Mucosa of rectum (tissue), 2 donors: ENCODE measurements around the gene MPZL2.
"Not testable (repeated sequence)": the region's sequence is repeated elsewhere in the genome, so short reads cannot be mapped to it uniquely, and the experiment has no call there.

Source experiments
- H3K27ac ChIP-seq, 2 donors: one replicate each; pipeline ENCODE4 v1.7.0; 2013; ENCODE audit warnings: inconsistent platforms in 2 of 2, low read depth in 2 of 2, low read length in 2 of 2
- H3K27me3 ChIP-seq, 2 donors: one replicate each; pipeline ENCODE4 v1.7.0; 2013; ENCODE audit warnings: low read length in 2 of 2; ENCODE audit not compliant: control insufficient read depth in 2 of 2, insufficient read depth in 2 of 2
- H3K36me3 ChIP-seq, 2 donors: one replicate each; pipeline ENCODE4 v1.7.0; 2013; ENCODE audit warnings: low read length in 2 of 2; ENCODE audit not compliant: control insufficient read depth in 2 of 2, insufficient read depth in 2 of 2
- H3K4me1 ChIP-seq, 2 donors: one replicate each; pipeline ENCODE4 v1.7.0; 2013; ENCODE audit warnings: low read length in 2 of 2, mild to moderate bottlenecking in 1 of 2; ENCODE audit not compliant: control insufficient read depth in 2 of 2, insufficient read depth in 2 of 2
- H3K4me3 ChIP-seq, 2 donors: one replicate each; pipeline ENCODE4 v1.7.0; 2013; ENCODE audit warnings: low read length in 2 of 2
- H3K9ac ChIP-seq, 2 donors: one replicate each; pipeline ENCODE4 v1.7.0; 2013; ENCODE audit warnings: low read length in 2 of 2, low read depth in 1 of 2, mild to moderate bottlenecking in 1 of 2
- H3K9me3 ChIP-seq, 2 donors: one replicate each; pipeline ENCODE4 v1.7.0; 2013; ENCODE audit warnings: low read length in 2 of 2; ENCODE audit not compliant: control insufficient read depth in 2 of 2
- donor health status: healthy.
- donor health status: Normal muscosa, but diverticular disease.

Gene MPZL2

DNA sequence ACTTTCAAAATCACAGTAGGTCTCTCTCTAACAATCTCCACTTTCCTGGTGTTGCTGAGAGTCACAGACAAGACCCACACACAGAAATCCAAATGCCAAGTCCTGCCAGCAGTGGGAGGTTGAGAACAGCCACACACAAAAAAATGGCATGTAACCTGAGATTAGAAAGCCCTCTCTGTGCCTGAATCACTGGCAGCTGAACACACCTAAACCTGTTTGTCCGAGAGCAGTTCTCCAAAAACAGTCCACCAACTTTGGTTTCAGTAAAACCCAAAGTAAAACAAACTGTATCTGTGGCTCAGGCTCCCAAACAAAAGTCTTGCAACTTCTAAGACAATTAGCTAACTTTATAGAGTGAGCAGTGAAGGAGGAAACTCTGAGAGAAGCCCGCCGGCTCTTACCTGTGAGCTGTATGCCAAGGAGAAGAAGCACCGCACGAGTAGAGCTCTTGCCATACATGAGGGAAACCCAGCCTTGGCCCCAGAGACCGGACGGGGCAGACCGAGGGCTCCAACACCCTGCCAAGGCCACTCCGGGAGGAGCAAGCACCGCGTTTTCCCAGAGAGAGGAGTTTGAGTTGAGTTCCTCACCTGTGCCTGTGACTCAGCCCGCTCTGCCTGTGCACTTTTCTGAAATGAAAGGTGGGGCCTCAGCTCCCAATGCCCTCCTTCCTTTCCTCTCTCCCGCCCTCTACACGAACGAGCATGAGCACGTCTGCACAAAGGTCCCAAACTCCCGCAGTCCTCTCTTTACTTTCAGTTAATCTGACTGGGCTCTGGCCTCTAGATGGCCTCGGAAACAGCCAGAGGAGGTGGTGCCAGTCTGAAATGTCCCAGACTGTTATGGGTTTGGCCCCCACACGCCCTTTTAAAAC, at the start of gene MPZL2:
Gene MPZL2, minus strand, starts transcription at position 603 of the 874 bp plus-strand sequence. Its CDS starts 144 bp downstream, at position 459.
- peak within 1 kb of the TSS; percentile 71 to 82 for H3K9ac ChIP-seq
- peaks cover 6 to 10% of the 10 kb centered on the region in 2 donors for H3K36me3 ChIP-seq
- peak within 1 kb of the TSS; percentile 75 to 86 for H3K27ac ChIP-seq
- peaks cover 10 to 31% of the 10 kb centered on the region in 2 donors for H3K4me1 ChIP-seq
- peak within 1 kb of the TSS; percentile 69 to 77 for H3K4me3 ChIP-seq
- no peaks in the 10 kb centered on the region for H3K9me3 ChIP-seq
- H3K27me3 ChIP-seq: no peaks in the 10 kb centered on the region

DNA sequence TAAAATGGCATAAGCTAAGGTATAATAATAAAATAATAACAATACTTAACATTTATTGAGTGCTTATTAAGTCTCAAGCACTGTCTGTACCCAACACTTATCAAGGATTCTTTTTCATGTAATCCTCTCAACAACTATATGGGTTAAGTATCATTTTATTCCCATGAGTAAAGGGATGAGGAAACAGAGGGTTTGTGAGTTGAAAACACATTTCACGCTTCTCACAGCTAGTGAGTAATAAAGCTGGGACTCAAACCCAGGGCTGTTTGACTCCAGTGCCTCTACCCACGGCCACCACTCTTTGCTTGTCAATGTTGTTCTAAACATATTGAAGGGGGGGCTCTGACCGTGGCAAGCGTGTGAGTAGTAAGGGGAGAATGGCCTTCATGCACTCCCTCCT, 49.1 kb upstream of the MPZL2 start:
- no peaks in the 10 kb centered on the region for H3K27me3 ChIP-seq
- no peak overlapping the region for H3K27ac ChIP-seq
- H3K4me3 ChIP-seq: no peak overlapping the region
- no peaks in the 10 kb centered on the region for H3K9me3 ChIP-seq
- H3K36me3 ChIP-seq: no peaks in the 10 kb centered on the region
- H3K9ac ChIP-seq: no peak overlapping the region
- H3K4me1 ChIP-seq: peaks cover 24 to 37% of the 10 kb centered on the region in 2 donors

DNA sequence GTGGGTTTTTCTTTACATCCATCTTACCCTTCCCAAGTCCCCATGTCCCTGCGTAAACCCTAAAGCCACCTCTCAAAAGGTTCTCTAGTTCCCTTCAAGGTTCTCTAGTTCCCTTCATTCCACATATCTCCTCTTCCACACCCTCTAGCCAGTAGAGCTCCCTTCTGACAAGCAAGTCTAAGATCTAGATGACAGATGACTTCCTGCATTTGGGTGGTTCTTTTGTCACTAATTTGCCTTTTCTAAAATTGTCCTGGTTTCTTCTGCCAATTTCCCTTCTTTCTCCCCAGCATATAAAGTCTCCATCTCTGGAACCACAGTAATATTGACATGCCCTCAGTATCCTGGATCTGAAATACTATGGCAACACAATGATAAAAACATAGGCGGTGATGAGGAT, 48.2 kb upstream of the MPZL2 start:
- no peak overlapping the region for H3K4me3 ChIP-seq
- no peaks in the 10 kb centered on the region for H3K9me3 ChIP-seq
- peaks cover 24 to 35% of the 10 kb centered on the region in 2 donors for H3K4me1 ChIP-seq
- H3K36me3 ChIP-seq: no peaks in the 10 kb centered on the region
- no peak overlapping the region for H3K27ac ChIP-seq
- H3K9ac ChIP-seq: no peak overlapping the region
- no peaks in the 10 kb centered on the region for H3K27me3 ChIP-seq

DNA sequence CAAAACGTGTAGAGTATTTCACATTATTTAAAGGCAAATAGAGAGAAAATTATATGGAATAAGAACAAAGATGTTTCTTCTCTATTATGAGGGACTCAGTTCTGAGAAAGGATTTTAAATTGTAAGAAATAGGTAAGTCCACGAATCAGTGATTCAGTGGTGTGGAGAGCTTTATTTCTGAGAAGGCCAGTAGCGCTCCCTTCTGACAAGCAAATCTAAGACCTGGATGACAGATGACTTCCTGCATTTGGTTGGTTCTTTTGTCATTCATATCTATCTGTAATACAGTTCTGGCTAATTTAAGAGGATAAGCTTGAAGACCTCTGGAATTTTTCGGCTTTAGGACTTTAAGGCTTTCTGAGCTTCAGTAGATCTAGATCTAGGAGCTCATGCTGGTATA, 47.4 kb upstream of the MPZL2 start:
- H3K36me3 ChIP-seq: no peaks in the 10 kb centered on the region
- peaks cover 16 to 27% of the 10 kb centered on the region in 2 donors for H3K4me1 ChIP-seq
- H3K27ac ChIP-seq: no peak overlapping the region
- no peak overlapping the region for H3K4me3 ChIP-seq
- no peak overlapping the region for H3K9ac ChIP-seq
- no peaks in the 10 kb centered on the region for H3K27me3 ChIP-seq
- H3K9me3 ChIP-seq: no peaks in the 10 kb centered on the region

DNA sequence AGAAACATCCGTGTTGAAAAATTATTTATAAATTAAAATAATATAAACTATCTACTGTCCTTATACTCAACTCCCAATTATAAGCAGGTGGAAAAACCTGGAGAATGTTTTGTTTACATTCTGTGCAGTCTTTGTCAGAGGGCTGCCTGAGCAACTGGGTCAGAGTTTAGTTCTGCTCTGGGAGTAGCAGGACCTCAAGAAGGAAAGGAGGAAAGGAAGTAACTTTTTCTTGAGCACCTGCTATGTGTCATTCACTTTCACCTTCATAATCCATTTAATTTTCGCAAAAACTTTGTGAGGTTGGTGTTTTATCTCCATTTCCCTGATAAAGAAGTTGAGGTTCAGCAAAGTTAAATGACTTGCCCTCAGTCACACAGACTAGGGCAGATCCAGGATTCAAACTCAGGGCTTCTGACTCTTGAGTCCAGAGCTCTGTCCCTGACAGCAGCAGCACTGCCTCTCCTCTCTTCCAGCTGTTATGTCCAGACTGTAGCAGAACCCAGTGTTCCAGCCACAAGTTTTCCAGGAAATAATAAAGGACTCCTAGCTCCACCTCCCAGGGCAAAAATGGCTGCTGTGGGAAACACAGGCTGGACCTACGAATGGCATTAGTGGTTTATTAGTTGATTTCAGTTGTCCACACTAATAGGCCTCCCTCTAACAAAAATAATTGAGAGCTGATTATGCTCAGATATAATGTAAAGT, 46.8 kb upstream of the MPZL2 start:
- Histone ChIP-seq H3K9ac (peak overlapping the region in 1 of 2 donors; percentile 29), H3K4me1 (peaks cover 10 to 22% of the 10 kb centered on the region in 2 donors), H3K27ac (peak overlapping the region; percentile 29 to 45), H3K9me3 (no peaks in the 10 kb centered on the region), H3K36me3 (no peaks in the 10 kb centered on the region), H3K27me3 (no peaks in the 10 kb centered on the region), H3K4me3 (no peak overlapping the region)

DNA sequence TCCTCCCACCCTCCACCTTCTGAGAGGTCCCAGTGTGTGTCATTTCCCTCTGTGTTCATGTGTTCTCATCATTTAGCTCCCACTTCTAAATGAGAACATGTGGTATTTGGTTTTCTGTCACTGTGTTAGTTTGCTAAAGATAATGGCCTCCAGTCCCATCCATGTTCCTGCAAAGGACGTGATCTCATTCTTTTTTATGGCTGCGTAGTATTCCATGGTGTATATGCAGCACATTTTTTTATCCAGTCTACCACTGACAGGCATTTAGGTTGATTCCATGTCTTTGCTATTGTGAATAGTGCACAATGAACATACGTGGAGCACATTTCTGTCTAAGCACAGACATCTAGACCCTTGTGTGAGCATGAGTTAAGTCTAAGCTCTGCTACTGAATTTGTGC, 46.2 kb upstream of the MPZL2 start:
- Histone ChIP-seq H3K4me3 (no peak overlapping the region), H3K27ac (no peak overlapping the region), H3K36me3 (no peaks in the 10 kb centered on the region), H3K4me1 (peaks cover 4 to 16% of the 10 kb centered on the region in 2 donors), H3K9ac (no peak overlapping the region), H3K9me3 (no peaks in the 10 kb centered on the region), H3K27me3 (no peaks in the 10 kb centered on the region)

DNA sequence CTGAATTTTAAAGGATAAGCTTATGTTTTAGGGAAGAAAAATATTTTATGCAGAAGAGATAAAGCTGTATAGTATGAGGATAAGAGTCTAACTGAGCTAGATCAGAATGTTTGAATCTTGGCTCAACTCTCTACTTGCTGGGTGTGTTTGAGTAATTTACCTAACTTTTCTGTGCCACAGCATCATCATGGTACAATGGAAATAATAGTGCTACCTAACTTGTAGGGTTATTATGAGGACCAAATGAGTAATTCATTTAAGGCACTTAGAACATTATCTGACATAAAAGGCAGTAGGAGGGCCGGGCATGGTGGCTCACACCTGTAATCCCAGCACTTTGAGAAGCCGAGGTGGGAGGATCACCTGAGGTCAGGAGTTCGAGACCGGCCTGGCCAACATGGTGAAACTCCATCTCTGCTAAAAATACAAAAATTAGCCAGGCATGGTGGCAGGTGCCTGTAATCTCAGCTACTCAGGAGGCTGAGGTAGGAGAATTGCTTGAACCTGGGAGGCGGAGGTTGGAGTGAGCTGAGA, 45.0 kb upstream of the MPZL2 start:
- not testable (repeated sequence) for H3K9ac ChIP-seq

DNA sequence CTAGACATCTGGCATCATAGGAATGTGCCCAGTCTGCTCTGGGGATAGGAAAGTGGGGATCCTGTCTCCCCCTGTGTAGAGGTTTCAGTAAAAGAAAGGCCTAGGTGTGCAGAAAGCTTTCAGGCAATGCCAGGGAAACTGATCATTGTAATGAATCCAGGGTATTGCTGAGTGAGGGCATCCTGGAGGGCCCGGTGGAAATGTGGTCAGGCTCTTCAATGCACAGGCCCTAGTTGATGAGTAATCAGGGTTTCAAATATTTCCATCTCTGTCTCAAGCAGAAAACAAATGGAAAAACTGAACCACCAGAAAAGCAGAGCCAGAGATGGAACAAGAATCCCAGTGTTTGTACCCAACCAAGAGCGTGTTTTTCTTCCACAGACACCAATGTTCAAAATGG, 42.5 kb upstream of the MPZL2 start:
- no peaks in the 10 kb centered on the region for H3K9me3 ChIP-seq
- no peak overlapping the region for H3K4me3 ChIP-seq
- peaks cover 0 to 4% of the 10 kb centered on the region in 2 donors for H3K4me1 ChIP-seq
- no peaks in the 10 kb centered on the region for H3K36me3 ChIP-seq
- H3K9ac ChIP-seq: no peak overlapping the region
- no peak overlapping the region for H3K27ac ChIP-seq
- H3K27me3 ChIP-seq: peaks cover 0 to 5% of the 10 kb centered on the region in 2 donors

More for the DNA sequence above, 45.0 kb upstream of the MPZL2 start:
- not testable (repeated sequence) for H3K27ac ChIP-seq, H3K36me3 ChIP-seq, H3K4me3 ChIP-seq, H3K4me1 ChIP-seq, H3K9me3 ChIP-seq, H3K27me3 ChIP-seq

DNA sequence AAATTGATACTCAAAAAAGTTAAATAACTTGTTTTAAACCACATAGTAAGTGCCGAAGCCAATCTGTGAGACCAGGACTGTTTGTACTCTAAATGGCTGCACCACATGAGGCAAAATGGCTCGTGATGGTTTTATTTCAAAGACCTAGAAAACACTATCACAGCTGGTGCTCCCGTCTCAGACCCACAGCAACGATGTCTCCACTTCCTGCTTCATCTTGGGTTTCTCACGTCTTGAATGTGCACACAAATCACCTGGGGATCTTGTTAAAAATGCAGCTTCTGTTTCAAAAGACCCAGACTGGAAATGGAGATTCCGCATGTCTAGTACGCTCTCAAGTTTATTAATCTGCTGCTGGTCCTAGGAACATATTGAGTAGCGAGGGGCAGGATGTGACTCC, 41.6 kb upstream of the MPZL2 start:
- Histone ChIP-seq H3K9me3 (no peaks in the 10 kb centered on the region), H3K27me3 (peaks cover 0 to 5% of the 10 kb centered on the region in 2 donors), H3K4me3 (peak overlapping the region in 1 of 2 donors; percentile 39), H3K27ac (peak overlapping the region in 1 of 2 donors; percentile 67), H3K9ac (peak overlapping the region in 1 of 2 donors; percentile 61), H3K4me1 (peaks cover 0 to under 1% of the 10 kb centered on the region in 2 donors), H3K36me3 (no peaks in the 10 kb centered on the region)
